Measurements from ENCODE around the gene PLVAP. TPM values are rescaled to one million over a fixed set of nuclear protein-coding genes. Genes with fewer than 3 reads are reported as not detected.

Gene PLVAP
- total RNA-seq, 1 experiment from 2014 or later, result 0.08 TPM

DNA sequence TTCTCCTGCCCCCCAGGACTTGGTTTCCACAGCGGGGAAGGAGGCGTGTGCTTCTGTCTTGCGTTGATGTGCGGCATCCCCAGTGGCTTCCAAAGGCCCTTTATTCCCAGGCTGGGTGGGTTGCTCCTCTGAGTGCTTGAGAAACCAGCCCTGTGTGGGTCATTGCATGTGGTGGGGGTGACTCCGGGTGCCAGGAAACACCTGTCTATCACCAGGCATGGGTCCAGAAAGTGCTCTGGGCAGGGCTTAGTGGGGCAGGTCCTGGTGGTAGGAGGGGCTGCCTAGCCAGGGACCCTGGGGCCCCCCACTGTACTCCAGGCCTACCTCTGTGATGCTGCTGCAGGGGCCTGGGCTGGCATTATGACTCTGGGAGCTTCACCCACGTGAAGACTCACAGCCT, 58.2 kb downstream of the PLVAP start:
- intact Hi-C loops (cut with micrococcal nuclease; ENCODE audit: unreplicated experiment), result no loop called here
- ChIA-PET POLR2A (no interaction called here), CTCF (no interaction called here)
- Histone ChIP-seq H3K9me3 (ENCODE audit: control insufficient read depth, insufficient read depth, low read depth, low read length) (no peaks in the 10 kb centered on the region), H3K27me3 (ENCODE audit: control insufficient read depth, insufficient read depth, low read length) (no peaks in the 10 kb centered on the region), H3K36me3 (ENCODE audit: control insufficient read depth, insufficient read depth, low read length) (no peaks in the 10 kb centered on the region; the same call in 1 of the 2 replicates), H3K4me1 (ENCODE audit: control insufficient read depth, insufficient read depth, low read length) (no peaks in the 10 kb centered on the region), H3K27ac (ENCODE audit: low read length) (no peak overlapping the region), H3K4me3 (ENCODE audit: low read depth in 2 of 2, low read length in 2 of 2) (no peak overlapping the region)
- in situ Hi-C loops (cut with HindIII; ENCODE audit: low pct_unique_long_range_greater_than_20kb, low sequenced_read_pairs), result no loop called here
- no peak for ATAC-seq
- TF ChIP-seq, protein P1, sequence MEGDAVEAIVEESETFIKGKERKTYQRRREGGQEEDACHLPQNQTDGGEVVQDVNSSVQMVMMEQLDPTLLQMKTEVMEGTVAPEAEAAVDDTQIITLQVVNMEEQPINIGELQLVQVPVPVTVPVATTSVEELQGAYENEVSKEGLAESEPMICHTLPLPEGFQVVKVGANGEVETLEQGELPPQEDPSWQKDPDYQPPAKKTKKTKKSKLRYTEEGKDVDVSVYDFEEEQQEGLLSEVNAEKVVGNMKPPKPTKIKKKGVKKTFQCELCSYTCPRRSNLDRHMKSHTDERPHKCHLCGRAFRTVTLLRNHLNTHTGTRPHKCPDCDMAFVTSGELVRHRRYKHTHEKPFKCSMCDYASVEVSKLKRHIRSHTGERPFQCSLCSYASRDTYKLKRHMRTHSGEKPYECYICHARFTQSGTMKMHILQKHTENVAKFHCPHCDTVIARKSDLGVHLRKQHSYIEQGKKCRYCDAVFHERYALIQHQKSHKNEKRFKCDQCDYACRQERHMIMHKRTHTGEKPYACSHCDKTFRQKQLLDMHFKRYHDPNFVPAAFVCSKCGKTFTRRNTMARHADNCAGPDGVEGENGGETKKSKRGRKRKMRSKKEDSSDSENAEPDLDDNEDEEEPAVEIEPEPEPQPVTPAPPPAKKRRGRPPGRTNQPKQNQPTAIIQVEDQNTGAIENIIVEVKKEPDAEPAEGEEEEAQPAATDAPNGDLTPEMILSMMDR (IDR thresholded peaks at IDR 0.05), result no peak
- TF ChIP-seq TCF7L2 (IDR thresholded peaks at IDR 0.05; ENCODE audit: low read depth, low read length) (no peak), SIN3A (IDR thresholded peaks at IDR 0.05; ENCODE audit: borderline replicate concordance, insufficient read depth, low read depth, low read length) (no peak), POLR2AphosphoS5 (IDR thresholded peaks at IDR 0.05; ENCODE audit: low read depth, low read length) (no peak)
- TF ChIP-seq, protein P2, sequence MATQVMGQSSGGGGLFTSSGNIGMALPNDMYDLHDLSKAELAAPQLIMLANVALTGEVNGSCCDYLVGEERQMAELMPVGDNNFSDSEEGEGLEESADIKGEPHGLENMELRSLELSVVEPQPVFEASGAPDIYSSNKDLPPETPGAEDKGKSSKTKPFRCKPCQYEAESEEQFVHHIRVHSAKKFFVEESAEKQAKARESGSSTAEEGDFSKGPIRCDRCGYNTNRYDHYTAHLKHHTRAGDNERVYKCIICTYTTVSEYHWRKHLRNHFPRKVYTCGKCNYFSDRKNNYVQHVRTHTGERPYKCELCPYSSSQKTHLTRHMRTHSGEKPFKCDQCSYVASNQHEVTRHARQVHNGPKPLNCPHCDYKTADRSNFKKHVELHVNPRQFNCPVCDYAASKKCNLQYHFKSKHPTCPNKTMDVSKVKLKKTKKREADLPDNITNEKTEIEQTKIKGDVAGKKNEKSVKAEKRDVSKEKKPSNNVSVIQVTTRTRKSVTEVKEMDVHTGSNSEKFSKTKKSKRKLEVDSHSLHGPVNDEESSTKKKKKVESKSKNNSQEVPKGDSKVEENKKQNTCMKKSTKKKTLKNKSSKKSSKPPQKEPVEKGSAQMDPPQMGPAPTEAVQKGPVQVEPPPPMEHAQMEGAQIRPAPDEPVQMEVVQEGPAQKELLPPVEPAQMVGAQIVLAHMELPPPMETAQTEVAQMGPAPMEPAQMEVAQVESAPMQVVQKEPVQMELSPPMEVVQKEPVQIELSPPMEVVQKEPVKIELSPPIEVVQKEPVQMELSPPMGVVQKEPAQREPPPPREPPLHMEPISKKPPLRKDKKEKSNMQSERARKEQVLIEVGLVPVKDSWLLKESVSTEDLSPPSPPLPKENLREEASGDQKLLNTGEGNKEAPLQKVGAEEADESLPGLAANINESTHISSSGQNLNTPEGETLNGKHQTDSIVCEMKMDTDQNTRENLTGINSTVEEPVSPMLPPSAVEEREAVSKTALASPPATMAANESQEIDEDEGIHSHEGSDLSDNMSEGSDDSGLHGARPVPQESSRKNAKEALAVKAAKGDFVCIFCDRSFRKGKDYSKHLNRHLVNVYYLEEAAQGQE (IDR thresholded peaks at IDR 0.05; ENCODE audit: insufficient read depth in 1 of 2, low read depth in 2 of 2, low read length in 1 of 2), result no peak
- DNase-seq (ENCODE audit: low read depth, low spot score), result no peak
- BruUV-seq (replicated peaks), result no TSS peak

DNA sequence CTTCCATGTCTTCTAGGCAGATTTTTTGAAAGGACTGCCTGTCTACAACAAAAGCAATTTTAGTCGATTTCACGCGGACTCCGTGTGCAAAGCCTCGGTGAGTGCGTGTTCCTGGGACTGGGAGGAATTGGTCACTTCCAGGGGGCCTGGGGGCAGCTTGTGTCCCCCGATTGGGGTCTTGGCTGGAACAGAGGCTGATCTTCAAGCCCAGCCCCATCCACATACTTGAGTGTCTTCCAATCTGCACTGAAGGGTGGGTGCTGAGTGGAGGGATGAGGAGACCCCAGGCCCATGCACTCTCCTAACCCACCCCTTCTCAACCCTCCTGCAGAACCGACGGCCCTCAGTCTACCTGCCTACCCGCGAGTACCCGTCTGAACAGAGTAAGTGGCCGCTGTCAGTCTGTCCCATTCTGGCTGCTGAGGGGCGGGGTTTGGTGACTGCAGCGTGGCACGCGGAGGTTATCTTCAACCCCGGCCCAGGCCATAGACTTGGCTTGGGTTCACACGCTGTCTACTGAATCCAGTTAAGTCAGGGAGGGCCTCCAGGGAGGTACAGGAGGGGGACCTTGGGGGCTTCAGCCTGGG, 63.0 kb downstream of the PLVAP start:
- Histone ChIP-seq H3K36me3 (ENCODE audit: control insufficient read depth, insufficient read depth, low read length) (peaks cover 7% of the 10 kb centered on the region), H3K27me3 (ENCODE audit: control insufficient read depth, insufficient read depth, low read length) (no peaks in the 10 kb centered on the region), H3K4me1 (ENCODE audit: control insufficient read depth, insufficient read depth, low read length) (peaks cover 22% of the 10 kb centered on the region), H3K27ac (ENCODE audit: low read length) (no peak overlapping the region), H3K9me3 (ENCODE audit: control insufficient read depth, insufficient read depth, low read depth, low read length) (no peaks in the 10 kb centered on the region), H3K4me3 (ENCODE audit: low read depth in 2 of 2, low read length in 2 of 2) (no peak overlapping the region)
- ATAC-seq (no peak), DNase-seq (ENCODE audit: low read depth, low spot score) (no peak)
- intact Hi-C loops (cut with micrococcal nuclease; ENCODE audit: unreplicated experiment) (no loop called here), in situ Hi-C loops (cut with HindIII; ENCODE audit: low pct_unique_long_range_greater_than_20kb, low sequenced_read_pairs) (no loop called here)
- CTCF ChIA-PET, result no interaction called here
- TF ChIP-seq SIN3A (IDR thresholded peaks at IDR 0.05; ENCODE audit: borderline replicate concordance, insufficient read depth, low read depth, low read length), result no peak
- TF ChIP-seq POLR2AphosphoS5 (IDR thresholded peaks at IDR 0.05; ENCODE audit: low read depth, low read length), result no peak
- TF ChIP-seq, protein P1 (IDR thresholded peaks at IDR 0.05), result no peak
- no peak for TF ChIP-seq TCF7L2 (IDR thresholded peaks at IDR 0.05; ENCODE audit: low read depth, low read length)
- TF ChIP-seq, protein P2 (IDR thresholded peaks at IDR 0.05; ENCODE audit: insufficient read depth in 1 of 2, low read depth in 2 of 2, low read length in 1 of 2), result no peak
- POLR2A ChIA-PET, result no interaction called here
- BruUV-seq (replicated peaks), result no TSS peak
